IPS-NIHi7 (cell line): ENCODE data around the gene XYLT1.

ENCODE experiments used
- DNase-seq: peaks from one replicate; pipeline ENCODE4 v3.0.0; 2012; ENCODE audit warnings: mixed read lengths; ENCODE audit errors: extremely low spot score

The XYLT1 gene

DNA sequence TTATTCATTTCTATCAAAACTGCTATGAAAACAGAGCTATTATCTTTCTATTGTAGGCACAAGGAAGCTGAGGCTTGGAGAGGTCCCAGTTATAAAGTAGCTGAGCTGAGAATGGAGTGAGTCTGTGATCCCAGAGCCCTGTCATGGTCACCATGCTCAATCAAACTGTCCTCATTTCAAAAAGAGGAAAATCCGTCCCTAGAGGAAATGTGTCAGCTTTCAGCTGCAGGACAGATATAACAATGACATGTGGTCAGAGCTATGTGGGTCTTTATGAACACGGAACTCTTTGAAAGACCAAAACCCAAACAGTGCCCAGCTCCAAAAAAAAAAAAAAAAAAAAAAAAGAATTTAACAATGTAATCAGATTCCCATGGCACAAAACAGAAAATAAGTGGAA lies 266.1 kb downstream of the XYLT1 start:
- DNase-seq, result no peak

DNA sequence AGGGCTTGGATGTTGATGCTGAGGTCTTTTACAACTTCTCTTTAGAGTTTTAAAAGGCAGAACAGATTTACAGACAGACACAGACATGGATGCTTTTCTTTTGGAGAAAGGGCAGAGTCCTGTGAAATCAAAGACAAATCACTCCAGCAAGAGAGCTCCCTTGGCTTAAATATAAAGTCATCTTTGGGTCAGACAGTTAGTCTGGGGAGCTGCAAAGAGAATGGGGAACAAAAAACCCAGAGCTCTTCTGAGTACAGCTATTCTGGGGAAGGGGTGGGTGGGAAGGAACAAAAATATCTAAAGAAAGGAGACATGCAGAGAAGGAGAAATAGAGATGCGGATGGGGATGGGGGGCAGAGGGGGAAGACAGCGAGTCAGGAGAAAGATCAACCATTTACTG lies 266.6 kb downstream of the XYLT1 start:
- DNase-seq, result no peak

DNA sequence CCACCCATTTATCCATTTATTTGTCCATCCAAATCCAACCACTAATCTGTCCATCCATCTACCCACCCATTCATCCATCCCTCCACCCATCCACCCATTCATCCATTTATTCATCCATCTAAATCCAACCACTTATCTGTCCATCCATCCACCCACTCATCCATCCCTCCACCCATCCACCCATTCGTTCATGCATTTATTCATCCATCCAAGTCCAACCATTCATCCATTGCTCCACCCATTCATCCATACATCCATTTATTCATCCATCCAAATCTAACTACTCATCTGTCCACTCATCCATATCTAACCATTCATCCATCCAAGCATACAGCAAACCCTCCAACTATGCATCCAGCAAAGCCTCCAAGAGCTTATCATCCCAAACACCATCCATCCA lies 267.3 kb downstream of the XYLT1 start:
- no peak for DNase-seq

DNA sequence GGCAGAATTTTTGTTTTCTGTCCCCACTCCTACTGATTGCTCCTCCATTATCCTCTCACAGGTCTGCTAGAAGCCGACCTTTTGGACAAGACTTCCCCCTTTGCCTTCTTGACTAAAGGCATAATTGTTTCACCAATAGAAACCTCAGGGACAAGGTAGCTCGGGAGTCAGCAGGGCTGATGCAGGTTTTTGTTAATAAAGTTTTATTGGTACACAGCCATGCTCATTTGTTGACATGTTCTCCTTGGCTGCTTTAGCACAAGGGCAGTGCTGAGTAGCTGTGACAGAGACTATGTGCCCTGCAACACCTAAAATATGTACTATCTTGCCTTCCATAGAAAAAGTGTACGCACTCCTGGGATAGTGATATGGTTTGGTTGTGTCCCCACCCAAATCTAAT lies 271.6 kb downstream of the XYLT1 start:
- no peak for DNase-seq

DNA sequence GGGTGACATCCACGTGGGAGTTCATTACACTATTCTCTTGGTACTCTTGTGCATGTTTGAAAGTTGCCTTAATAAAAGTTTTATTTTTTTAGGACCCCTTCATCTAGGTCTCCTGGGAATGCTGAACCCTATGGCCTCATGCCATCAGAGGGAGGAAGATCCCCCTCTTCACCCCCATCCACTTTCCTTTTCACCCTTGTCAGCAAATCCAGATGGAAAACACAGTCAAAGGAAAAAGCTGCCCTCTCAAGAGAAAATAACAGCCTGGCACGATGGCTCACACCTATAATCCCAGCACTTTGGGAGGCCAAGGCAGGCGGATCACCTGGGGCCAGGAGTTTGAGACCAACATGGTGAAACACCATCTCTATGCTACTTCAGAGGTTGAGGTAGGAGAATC lies 274.2 kb downstream of the XYLT1 start:
- DNase-seq, result no peak

DNA sequence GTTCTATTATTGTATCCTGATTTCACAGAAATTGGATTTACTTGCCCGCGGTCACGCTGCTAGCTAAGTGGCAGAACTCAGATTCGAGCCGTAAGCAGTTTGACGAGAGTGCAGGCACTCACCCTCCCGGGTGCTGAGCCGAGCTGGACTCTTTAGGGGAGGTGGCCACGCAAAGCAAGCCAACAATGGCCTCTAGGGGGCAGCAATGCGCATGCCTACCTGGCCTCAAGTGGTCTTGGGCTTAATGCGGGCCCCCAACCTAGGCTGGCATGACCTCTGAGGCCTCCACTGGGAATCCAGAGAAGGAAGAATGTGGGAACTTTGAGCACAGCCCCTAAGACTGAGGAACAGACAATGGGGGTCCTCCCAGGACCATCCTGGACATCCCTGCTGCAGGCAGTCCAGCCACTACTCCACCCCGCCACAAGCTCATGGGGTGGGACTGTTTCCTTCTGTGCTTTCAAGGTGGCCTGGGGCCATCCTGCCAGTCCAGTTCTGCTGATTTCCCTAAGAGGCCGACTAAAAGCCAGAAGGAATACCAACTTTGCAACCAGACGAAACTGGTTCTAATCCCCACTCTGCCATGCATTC lies 276.5 kb downstream of the XYLT1 start:
- DNase-seq, result peak; percentile 86

DNA sequence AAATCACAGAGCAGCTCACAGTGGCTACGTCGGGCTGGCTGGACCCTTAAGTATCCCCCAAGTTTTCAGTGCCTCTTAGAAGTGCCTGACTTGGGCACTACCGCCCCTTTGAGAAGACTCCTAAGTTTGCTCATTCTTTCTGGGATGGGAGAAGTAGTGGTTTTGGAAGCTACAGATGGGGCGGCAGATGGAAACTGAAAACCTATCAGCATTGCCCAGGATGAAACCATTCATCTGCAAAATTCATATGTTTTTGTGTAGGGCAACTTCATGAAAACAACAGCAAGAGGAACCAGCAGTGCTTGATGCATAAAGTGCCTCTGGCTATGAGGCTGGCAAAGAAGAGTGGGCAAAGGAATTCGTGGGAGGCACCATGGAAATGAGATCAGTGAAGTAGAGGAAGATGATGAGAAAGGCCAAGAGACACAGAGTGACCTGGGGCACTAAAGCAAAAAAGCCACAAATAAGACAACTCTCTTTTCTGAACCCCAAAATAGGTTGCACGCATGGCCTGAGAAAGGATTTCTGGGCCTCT lies 277.1 kb downstream of the XYLT1 start:
- DNase-seq, result no peak

DNA sequence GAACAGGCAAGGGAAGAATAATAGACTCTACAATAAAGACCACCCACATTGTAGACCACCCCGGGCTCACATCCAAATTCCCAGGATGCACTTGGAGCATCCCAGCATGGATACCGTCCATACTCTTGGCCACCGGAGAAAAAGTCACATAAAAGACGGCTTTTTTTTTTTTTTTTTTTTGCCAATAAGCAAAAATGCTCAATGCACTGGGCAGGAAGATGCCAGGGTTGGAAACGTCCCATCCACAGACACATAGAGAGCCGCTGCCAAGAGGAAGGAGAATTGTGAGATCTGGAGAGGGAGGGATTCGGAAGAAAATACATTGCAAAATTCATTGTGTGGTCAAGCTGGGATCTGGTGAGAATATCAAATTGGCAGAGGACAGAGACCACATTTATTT lies 286.7 kb downstream of the XYLT1 start:
- DNase-seq, result no peak

DNA sequence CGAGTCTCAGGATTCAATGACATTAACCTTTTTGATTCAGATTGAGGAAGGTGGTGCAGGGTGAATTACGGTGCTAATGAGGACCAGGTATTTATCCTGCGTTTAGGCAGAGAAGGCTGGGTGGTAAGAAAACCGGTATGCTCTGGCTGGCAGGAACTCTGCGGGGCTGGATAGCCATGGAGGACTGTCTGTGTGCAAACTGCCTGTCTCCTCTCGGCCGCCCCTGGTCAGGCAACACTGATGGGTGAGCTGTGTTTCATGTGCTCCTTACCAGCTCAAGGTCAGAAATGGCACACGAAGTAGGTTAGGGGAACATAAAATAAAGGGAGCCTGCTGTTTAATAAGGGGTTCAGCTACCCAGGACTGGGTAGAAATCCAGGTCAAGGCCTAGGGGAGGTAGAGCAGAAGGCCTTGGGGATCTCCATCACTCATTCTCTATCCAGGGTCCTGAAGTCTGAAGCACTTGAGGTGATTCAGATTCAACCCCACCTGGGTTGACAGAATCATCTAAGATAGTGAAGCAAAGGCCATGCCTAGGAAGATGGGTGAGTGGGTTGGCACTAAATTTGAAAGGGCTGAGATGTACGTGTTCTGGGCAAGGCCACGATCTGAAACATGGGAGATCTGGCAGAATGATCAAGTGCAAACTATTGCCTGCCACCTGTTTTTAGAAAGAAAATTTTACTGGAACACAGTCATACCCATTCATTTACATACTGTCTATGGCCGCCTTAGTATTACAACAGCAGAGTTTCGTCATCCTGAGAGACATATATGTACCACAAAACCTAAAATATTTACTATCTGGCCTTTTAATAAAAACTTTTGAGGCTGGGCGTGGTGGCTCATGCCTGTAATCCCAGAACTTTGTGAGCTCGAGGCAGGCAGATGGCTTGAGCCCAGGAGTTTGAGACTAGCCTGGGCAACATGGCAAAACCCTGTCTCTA lies 292.5 kb downstream of the XYLT1 start:
- DNase-seq, result peak; percentile 47

DNA sequence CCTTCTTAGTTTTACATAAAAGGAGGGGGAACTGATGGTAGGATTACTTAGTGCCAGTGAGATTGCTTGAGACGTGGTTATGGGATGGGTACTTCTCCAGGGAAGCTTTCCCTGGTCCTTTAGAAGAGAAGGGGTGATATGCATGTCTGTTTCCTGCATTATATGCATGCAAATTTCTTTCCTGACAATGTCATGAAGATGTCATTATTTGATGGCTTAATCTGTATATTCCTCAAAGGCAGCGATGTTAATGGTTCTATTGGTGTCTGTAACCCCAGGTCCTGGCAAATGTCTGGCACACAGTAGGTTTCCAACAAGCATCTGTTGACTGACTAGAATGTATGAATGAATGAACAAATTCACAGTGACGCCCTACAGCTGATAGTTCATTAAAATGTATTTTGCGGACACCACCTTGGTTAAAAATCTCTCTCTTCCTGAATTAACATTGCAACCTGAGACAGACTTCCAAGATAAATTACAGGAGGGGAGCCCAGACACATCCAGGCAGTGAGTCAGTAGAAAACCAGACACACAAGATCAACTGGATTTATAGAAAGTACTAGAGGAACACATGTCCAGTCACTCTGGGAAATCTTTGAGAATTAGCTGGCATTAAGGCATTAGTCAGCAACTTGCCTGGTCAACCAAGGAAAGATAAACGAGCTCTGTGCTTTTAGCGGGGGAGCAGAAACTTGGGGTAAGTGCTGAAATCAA lies 293.4 kb downstream of the XYLT1 start:
- DNase-seq, result no peak

DNA sequence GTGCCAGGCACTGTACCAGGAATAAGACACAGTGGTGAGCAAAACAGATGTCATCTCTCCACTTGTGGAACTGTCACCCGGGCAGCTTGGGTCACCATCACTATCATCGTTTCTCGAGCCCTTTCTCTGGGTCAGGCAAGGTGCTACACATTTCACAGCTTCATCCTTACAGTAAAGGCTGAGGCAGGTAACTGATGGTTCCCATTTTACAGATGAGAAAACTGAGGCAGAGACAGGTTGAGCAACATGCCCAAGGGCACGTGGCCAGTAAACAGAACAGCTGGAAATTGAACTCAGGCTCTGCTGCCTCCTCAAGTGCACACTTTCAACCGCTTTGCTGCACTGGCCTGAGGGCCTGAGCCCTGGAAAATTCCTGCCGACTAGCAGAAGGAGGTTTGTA lies 294.6 kb downstream of the XYLT1 start:
- no peak for DNase-seq

DNA sequence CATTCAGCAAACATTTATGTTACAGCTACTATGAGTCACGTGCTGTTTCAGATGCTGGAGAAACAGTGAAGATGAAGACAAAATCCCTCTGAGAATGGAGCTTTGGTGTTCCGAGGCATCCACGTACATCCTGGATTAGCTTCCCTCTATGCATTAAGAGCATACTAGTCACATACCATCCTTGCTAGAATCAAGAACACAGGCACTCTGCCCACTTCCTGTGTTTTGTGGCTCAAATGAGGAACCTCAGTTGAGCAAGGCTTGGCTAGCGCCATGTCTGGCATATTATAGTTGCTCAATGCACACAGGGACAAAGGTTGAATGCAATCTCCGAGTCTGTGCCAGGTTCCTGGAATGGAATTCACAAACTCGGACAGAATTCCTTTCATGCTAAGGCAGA lies 297.5 kb downstream of the XYLT1 start:
- no peak for DNase-seq

DNA sequence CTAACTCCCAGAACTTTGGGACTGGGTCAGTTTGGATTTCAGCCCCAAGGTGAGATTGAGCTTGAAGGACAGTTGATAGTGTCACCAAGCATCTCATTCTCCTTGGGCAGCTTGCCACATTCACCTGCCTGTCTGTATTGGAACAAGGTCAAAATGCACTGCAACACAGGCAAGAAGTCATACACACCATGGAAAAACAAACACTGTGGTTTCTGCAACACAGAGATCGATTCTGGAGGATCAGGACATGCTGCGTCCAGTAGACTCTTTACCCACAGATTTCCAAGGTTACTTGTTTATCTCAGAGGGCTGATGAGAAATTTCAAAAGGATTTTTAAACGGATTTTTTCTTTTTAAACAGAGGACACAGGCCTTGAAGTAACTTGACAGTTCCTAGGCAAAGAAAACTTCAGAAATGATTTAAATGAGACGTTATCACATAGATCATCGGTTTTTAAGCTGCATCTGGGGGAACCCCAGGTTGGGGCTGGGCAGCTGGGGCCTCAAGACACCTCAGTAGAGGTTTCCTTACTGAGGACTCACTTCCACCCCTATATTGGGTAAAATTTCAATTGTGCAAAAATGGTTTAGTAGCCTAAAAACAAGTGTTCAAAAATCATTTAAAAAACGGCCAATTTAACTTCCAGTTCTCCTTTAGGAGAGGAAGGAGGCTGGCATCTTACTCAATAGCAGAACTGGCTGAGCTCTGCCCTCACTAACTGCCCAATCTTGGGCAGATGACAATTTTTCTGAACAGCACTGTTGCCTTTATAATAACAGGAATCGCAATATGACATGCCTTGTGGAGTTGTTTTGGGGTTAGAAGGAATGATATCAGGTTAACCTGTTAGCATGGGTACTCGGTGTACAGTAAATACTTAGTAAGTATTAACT lies 299.3 kb downstream of the XYLT1 start:
- DNase-seq, result no peak

DNA sequence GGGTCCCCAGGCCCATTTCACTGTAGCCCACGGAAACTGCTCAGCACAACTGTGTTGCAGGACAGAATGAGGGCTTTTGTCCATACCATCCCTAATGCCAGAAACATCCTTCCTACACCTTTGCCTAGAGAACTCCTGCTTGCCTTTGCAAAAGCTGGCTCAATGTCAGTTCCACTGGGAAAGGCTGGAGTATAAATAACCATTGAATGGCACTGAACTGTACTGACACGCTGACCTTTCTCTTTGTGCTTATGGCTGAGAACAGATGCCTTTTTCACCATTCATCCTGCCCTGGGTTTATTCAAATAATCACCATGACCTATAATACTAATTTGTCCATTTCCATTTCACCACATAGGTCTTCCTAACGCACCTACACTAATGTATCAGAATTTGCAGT lies 300.3 kb downstream of the XYLT1 start:
- no peak for DNase-seq

DNA sequence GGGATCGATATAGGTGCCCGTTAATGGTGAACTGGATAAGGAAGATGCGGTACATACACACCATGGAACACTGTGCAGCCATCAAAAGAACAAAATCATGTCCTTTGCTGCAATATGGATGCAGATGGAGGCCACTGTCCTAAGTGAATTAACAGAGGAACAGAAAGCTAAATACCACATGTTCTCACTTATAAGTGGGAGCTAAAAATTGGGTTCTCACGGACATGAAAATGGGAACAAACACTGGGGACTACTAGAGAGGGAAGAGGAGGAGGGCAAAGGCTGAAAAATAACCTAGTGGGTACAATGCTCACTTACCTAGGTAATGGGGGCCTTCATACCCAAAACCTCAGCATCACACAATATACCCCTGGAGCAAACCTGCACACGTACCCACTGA lies 302.6 kb downstream of the XYLT1 start:
- no peak for DNase-seq

DNA sequence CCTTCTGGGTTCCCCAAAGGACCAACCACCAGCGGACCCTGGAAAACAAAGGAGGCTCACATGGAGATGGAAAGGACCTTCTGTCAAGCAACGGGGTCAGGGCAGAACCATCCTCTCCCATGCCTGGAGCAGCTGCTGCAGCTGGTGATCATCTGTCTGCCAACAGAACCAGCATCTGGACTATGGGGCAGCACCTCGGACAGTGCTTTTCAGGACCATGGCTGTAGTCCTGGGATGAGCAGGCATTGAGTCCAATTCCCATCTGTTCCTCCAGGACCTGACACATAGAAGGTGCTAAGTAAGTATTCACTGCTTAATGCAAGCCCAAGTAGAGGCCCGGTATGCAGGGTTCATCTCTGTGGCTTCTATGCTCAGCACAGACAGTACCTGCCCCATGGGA lies 304.7 kb downstream of the XYLT1 start:
- DNase-seq, result peak; percentile 34

DNA sequence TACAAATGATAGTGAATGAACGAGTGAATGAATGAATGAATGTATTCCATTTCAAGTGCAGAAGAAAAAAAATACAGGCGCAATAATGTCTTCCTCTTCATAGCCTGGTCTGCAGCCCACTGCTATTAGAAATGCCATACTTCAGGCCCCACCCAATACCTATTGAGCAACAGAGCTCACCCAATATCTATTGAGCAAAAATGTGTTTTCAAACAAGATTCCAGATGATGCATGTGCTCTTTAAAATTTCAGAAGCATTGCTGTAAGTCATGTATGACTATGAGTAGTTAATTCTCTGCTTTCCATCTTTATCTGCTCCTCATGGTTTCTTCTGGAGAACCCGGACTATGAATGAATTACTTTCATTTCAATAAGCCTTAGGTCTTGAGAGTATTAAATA lies 308.2 kb downstream of the XYLT1 start:
- no peak for DNase-seq

DNA sequence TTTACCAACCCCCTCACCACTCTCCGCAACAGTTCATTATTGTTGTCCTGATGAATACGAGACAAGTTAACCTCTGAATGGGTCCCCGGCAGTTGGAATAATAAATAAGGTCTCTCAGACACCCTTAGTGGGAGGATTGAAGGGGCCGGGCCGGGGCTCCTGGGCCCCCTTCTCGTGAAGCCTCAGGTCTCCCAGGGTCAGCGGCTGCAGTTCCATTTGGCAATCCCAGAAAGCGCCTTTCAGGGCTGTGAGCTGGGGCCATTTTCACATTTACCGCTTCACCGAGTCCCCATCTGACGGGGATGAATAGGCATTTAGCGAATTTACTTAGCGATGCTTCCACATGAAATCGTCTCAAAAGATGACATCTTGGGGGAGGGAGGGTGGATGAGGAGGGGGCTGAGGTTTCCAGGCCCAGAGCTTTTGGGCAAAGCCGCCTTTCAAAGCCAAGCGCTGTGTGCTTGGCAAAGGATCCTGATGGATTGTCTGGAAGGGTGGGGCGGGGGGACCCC lies 309.8 kb downstream of the XYLT1 start:
- no peak for DNase-seq

DNA sequence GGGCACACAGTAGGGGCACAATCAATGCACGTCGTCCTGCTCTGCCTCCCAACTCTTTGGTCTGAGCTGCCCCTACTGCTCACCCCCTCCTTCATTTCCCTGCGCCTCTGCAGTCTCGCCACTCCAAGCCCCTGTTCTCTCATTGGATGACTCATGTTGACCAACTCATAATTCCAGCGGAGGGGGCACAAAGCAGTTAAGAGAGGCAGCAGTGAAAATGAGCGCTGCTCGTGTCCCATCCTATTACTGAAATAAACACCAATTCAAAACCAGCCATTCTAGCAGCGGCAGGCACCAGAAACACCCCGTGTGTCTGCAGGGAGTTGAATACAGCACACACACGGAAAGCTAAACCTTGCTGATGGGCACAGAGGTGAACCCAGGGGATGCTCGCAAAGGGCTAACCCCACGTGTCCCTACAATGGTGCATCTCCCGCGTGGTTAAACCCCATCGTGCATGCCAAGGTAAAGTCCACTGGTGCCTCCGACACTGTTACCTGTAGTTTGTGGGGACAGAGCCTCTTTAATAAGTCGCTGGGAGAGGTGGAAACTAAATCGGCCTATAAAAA lies 310.4 kb downstream of the XYLT1 start:
- peak; percentile 38 for DNase-seq

DNA sequence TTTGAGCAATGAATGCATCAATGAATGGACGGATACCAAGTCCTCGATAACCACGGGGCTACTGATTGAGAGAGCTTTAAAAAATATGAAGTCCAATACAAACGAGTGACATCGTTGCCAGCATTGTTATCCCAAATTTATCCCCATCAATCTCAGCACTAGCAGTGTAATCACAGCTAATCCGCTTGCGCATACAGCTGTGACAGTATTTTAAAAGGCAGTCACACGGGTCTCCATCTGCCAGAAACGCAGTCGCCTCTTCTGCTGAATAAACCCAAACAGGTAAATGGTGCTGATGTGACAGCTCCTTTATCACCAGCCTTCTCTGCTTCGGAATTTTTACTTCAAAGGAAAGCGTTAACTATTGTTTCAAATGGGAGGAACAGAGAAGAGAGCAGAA lies 311.1 kb downstream of the XYLT1 start:
- DNase-seq, result peak; percentile 40

DNA sequence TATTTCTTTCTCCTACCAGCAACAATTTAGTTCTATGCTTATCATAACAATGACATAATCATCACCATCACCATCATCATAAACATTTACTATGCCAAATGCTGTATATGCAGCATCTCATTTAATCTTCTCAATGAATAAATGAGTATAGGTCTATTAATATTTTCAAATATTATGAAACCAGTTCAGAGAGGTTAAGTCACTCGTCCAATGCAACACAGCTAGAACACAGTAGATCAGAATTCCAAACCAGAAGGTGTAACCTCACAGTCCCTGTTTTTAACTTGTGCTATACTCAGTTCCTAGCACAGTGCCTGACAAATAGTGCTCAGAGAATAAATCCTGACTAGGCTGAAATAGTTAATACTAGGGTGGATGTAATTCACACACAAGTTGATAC lies 314.8 kb downstream of the XYLT1 start:
- DNase-seq, result no peak
